ENCODE measurements around the gene SOX18. TPM values are rescaled to one million over a fixed set of nuclear protein-coding genes. Genes with fewer than 3 reads are reported as not detected.

SOX18 gene
- total and polyA plus RNA-seq, 2 donors, result 0.66 to 17.2 TPM

GRCh38 chr20:64082820-64083377 lies 33.5 kb upstream of the SOX18 start:
- 18% methylated on average over 13 of the region's 13 CpGs for WGBS
- DNase-seq (ENCODE audit: low read depth in 6 of 9, low spot score in 9 of 9), result no peak
- peaks cover 3 to 20% of the 10 kb centered on the region in 2 donors for H3K9me3 ChIP-seq (ENCODE audit: control insufficient read depth in 2 of 2, insufficient read depth in 1 of 2, low read length in 1 of 2)
- no peak overlapping the region for H3K27ac ChIP-seq (ENCODE audit: low read depth in 1 of 2, low read length in 1 of 2)
- peaks cover 29 to 55% of the 10 kb centered on the region in 2 donors for H3K4me1 ChIP-seq (ENCODE audit: control insufficient read depth in 2 of 2, insufficient read depth in 2 of 2, low read length in 2 of 2)
- peaks cover 36 to 81% of the 10 kb centered on the region in 2 donors for H3K27me3 ChIP-seq (ENCODE audit: control insufficient read depth in 2 of 2, insufficient read depth in 1 of 2, low read length in 1 of 2)
- no peaks in the 10 kb centered on the region for H3K36me3 ChIP-seq (ENCODE audit: control insufficient read depth in 2 of 2, insufficient read depth in 2 of 2, low read length in 1 of 2)
- peak overlapping the region in 1 of 2 donors; percentile 13 for H3K4me3 ChIP-seq (ENCODE audit: low read length in 2 of 2)

DNA sequence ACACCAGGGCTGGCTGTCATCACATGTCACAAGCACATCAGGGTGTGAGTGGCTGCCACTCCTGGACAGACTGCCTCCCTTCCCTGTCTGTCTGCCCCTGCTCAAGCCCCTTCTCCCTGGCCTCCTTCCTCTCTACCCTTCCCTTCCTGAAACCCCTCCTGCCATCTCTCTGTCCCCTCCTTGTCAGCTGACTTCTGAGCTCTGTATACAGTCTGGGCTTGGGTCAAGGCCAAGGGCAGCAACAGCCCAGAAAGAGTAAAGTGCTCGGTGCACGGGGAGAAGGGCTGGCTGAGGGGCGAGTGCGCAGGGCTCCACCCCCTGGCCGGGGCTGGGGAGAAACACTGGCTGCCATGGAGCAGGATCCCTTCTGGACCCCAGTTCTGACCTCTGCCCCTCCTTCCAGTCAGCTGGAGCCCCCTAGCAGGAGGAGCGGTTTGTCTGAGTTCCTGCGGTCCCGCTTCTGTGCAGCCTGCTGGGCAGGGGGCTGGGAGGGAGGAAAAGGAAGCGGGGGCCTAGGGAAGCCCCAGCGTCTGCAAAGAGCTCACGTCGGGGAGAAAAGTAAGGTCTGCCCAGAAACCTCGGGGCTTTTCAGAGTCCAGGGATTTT lies 32.8 kb upstream of the SOX18 start:
- no peaks in the 10 kb centered on the region for H3K36me3 ChIP-seq (ENCODE audit: control insufficient read depth in 2 of 2, insufficient read depth in 2 of 2, low read length in 1 of 2)
- 6% methylated on average over 13 of the region's 13 CpGs for WGBS
- H3K4me1 ChIP-seq (ENCODE audit: control insufficient read depth in 2 of 2, insufficient read depth in 2 of 2, low read length in 2 of 2), result peaks cover 35 to 61% of the 10 kb centered on the region in 2 donors
- H3K9me3 ChIP-seq (ENCODE audit: control insufficient read depth in 2 of 2, insufficient read depth in 1 of 2, low read length in 1 of 2), result peaks cover 3 to 18% of the 10 kb centered on the region in 2 donors
- no peak overlapping the region for H3K4me3 ChIP-seq (ENCODE audit: low read length in 2 of 2)
- H3K27me3 ChIP-seq (ENCODE audit: control insufficient read depth in 2 of 2, insufficient read depth in 1 of 2, low read length in 1 of 2), result peaks cover 36 to 79% of the 10 kb centered on the region in 2 donors
- DNase-seq (ENCODE audit: low read depth in 6 of 9, low spot score in 9 of 9), result peak in 1 of 9 donors; percentile 46
- no peak overlapping the region for H3K27ac ChIP-seq (ENCODE audit: low read depth in 1 of 2, low read length in 1 of 2)

DNA sequence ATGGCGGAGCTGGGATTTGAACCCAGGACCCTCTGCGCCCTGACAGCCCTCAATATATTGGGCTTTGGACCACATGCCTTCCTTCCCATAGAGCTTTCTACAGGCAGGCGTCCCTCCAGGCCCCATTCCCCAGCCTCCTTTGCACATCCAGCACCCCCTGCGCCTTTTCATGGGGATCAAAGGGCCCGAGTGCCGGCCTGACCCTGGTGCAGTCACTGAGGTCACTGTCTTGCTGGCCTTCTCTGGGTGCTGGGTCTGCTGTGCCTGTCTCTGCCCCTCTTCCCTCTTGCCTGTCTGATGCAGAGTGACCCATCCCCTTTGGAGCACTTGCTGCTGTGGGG lies 32.2 kb upstream of the SOX18 start:
- H3K9me3 ChIP-seq (ENCODE audit: control insufficient read depth in 2 of 2, insufficient read depth in 1 of 2, low read length in 1 of 2), result peaks cover under 1 to 13% of the 10 kb centered on the region in 2 donors
- H3K4me3 ChIP-seq (ENCODE audit: low read length in 2 of 2), result no peak overlapping the region
- no peaks in the 10 kb centered on the region for H3K36me3 ChIP-seq (ENCODE audit: control insufficient read depth in 2 of 2, insufficient read depth in 2 of 2, low read length in 1 of 2)
- no peak overlapping the region for H3K27ac ChIP-seq (ENCODE audit: low read depth in 1 of 2, low read length in 1 of 2)
- H3K4me1 ChIP-seq (ENCODE audit: control insufficient read depth in 2 of 2, insufficient read depth in 2 of 2, low read length in 2 of 2), result peaks cover 41 to 68% of the 10 kb centered on the region in 2 donors
- WGBS, result 99% methylated on average over 6 of the region's 6 CpGs
- peaks cover 36 to 76% of the 10 kb centered on the region in 2 donors for H3K27me3 ChIP-seq (ENCODE audit: control insufficient read depth in 2 of 2, insufficient read depth in 1 of 2, low read length in 1 of 2)
- no peak for DNase-seq (ENCODE audit: low read depth in 6 of 9, low spot score in 9 of 9)

GRCh38 chr20:64080813-64081623 lies 31.6 kb upstream of the SOX18 start:
- 91% methylated on average over 17 of the region's 17 CpGs for WGBS
- Histone ChIP-seq H3K27me3 (ENCODE audit: control insufficient read depth in 2 of 2, insufficient read depth in 1 of 2, low read length in 1 of 2) (peaks cover 34 to 70% of the 10 kb centered on the region in 2 donors), H3K4me3 (ENCODE audit: low read length in 2 of 2) (peak overlapping the region in 1 of 2 donors; percentile 46), H3K36me3 (ENCODE audit: control insufficient read depth in 2 of 2, insufficient read depth in 2 of 2, low read length in 1 of 2) (peaks cover 0 to 5% of the 10 kb centered on the region in 2 donors), H3K9me3 (ENCODE audit: control insufficient read depth in 2 of 2, insufficient read depth in 1 of 2, low read length in 1 of 2) (peaks cover 1 to 9% of the 10 kb centered on the region in 2 donors), H3K27ac (ENCODE audit: low read depth in 1 of 2, low read length in 1 of 2) (peak overlapping the region in 1 of 2 donors; percentile 37), H3K4me1 (ENCODE audit: control insufficient read depth in 2 of 2, insufficient read depth in 2 of 2, low read length in 2 of 2) (peaks cover 43 to 73% of the 10 kb centered on the region in 2 donors)
- no peak for DNase-seq (ENCODE audit: low read depth in 6 of 9, low spot score in 9 of 9)

- WGBS, result 7% methylated on average over 62 of the region's 62 CpGs
- Histone ChIP-seq H3K27me3 (ENCODE audit: control insufficient read depth in 2 of 2, insufficient read depth in 1 of 2, low read length in 1 of 2) (peaks cover 30 to 62% of the 10 kb centered on the region in 2 donors), H3K36me3 (ENCODE audit: control insufficient read depth in 2 of 2, insufficient read depth in 2 of 2, low read length in 1 of 2) (peaks cover 4 to 9% of the 10 kb centered on the region in 2 donors), H3K4me1 (ENCODE audit: control insufficient read depth in 2 of 2, insufficient read depth in 2 of 2, low read length in 2 of 2) (peaks cover 43 to 74% of the 10 kb centered on the region in 2 donors), H3K4me3 (ENCODE audit: low read length in 2 of 2) (peak within 1 kb of the TSS; percentile 71 to 83), H3K9me3 (ENCODE audit: control insufficient read depth in 2 of 2, insufficient read depth in 1 of 2, low read length in 1 of 2) (peaks cover 1 to 8% of the 10 kb centered on the region in 2 donors), H3K27ac (ENCODE audit: low read depth in 1 of 2, low read length in 1 of 2) (peak within 1 kb of the TSS; percentile 62 to 93)
- DNase-seq (ENCODE audit: low read depth in 6 of 9, low spot score in 9 of 9), result peak in 1 of 9 donors; percentile 51
Observed at GRCh38 chr20:64080013-64080812, 30.8 kb upstream of the SOX18 start, which contains the start of gene OPRL1. Gene OPRL1, plus strand, starts transcription at chr20:64080082. Its CDS starts 12,639 bp downstream, at chr20:64092721.

- Histone ChIP-seq H3K27ac (ENCODE audit: low read depth in 1 of 2, low read length in 1 of 2) (peak within 1 kb of the TSS; percentile 93 to 95), H3K27me3 (ENCODE audit: control insufficient read depth in 2 of 2, insufficient read depth in 1 of 2, low read length in 1 of 2) (peaks cover 23 to 54% of the 10 kb centered on the region in 2 donors), H3K36me3 (ENCODE audit: control insufficient read depth in 2 of 2, insufficient read depth in 2 of 2, low read length in 1 of 2) (peaks cover 12 to 17% of the 10 kb centered on the region in 2 donors), H3K9me3 (ENCODE audit: control insufficient read depth in 2 of 2, insufficient read depth in 1 of 2, low read length in 1 of 2) (peaks cover 1 to 8% of the 10 kb centered on the region in 2 donors), H3K4me3 (ENCODE audit: low read length in 2 of 2) (peak within 1 kb of the TSS; percentile 71 to 83), H3K4me1 (ENCODE audit: control insufficient read depth in 2 of 2, insufficient read depth in 2 of 2, low read length in 2 of 2) (peaks cover 43 to 70% of the 10 kb centered on the region in 2 donors)
- peak in 4 of 9 donors; percentile 47 to 85 (median 70) for DNase-seq (ENCODE audit: low read depth in 6 of 9, low spot score in 9 of 9)
- WGBS, result under 1% methylated on average over 73 of the region's 73 CpGs
Observed at GRCh38 chr20:64079273-64080012, 30.0 kb upstream of the SOX18 start, which contains the start of gene RGS19. Gene RGS19, minus strand, starts transcription at chr20:64079518. Its CDS starts 2,632 bp downstream, at chr20:64076886.

- Histone ChIP-seq H3K36me3 (ENCODE audit: control insufficient read depth in 2 of 2, insufficient read depth in 2 of 2, low read length in 1 of 2) (peaks cover 17 to 22% of the 10 kb centered on the region in 2 donors), H3K27ac (ENCODE audit: low read depth in 1 of 2, low read length in 1 of 2) (peak overlapping the region; percentile 62 to 93), H3K9me3 (ENCODE audit: control insufficient read depth in 2 of 2, insufficient read depth in 1 of 2, low read length in 1 of 2) (peaks cover 1 to 8% of the 10 kb centered on the region in 2 donors), H3K4me3 (ENCODE audit: low read length in 2 of 2) (peak overlapping the region; percentile 71 to 83), H3K4me1 (ENCODE audit: control insufficient read depth in 2 of 2, insufficient read depth in 2 of 2, low read length in 2 of 2) (peaks cover 37 to 66% of the 10 kb centered on the region in 2 donors), H3K27me3 (ENCODE audit: control insufficient read depth in 2 of 2, insufficient read depth in 1 of 2, low read length in 1 of 2) (peaks cover 17 to 49% of the 10 kb centered on the region in 2 donors)
- WGBS, result 2% methylated on average over 4 of the region's 4 CpGs
- DNase-seq (ENCODE audit: low read depth in 6 of 9, low spot score in 9 of 9), result no peak
Observed at GRCh38 chr20:64078934-64079272, 29.5 kb upstream of the SOX18 start.
